K562 (cell line): Measurements from ENCODE around the gene BDNF. TPM values are rescaled to one million over a fixed set of nuclear protein-coding genes. Genes with fewer than 3 reads are reported as not detected.

Experiments used
- ATAC-seq: fragments of 200-7000 bp; cut with Tn5 transposase; 3 replicates; pipeline ENCODE4 v1.9.1; 2020; ENCODE audit warnings: moderate library complexity
- BruUV-seq: library from RNA; stranded (reverse); fragments of 400-500 nt; replicated peaks from 2 replicates; lab custom pipeline; 2021; lab: Mats Ljungman, UMichigan
- CTCF ChIA-PET: fragments of 300-600 bp; formaldehyde crosslinking; extraction: SDS; loops from one replicate; lab custom pipeline; 2021; ENCODE audit warnings: low intra/inter-chr PET ratio; lab: Yijun Ruan, JAX
- POLR2A ChIA-PET: fragments of 300-600, 350-650 bp; sonication (Branson Sonifier 250); formaldehyde crosslinking; extraction: SDS; loops from one replicate; lab custom pipeline; 2021; ENCODE audit warnings: antibody characterized with exemption, inconsistent platforms; lab: Yijun Ruan, JAX
- DNase-seq, 4 experiments: peaks; one replicate each; pipeline versions ENCODE4 v3.0.0 to v3.0.0-alpha.2; 2011 to 2018; ENCODE audit warnings: low spot score in 3 of 4, mixed read lengths in 3 of 4; ENCODE audit errors: extremely low read depth in 1 of 4
- FAIRE-seq: peaks from 2 replicates; lab custom pipeline; 2011; peaks lifted over from hg19 to GRCh38; lab: Jason Lieb, UNC
- H2AFZ ChIP-seq: 2 replicates; pipeline ENCODE4 v1.6.0; 2011; ENCODE audit warnings: low read depth, low read length, control low read depth, inconsistent platforms
- H3K27ac ChIP-seq: fragments of 200-600 bp; 3 replicates; pipeline ENCODE4 v1.8.0; 2011; ENCODE audit warnings: low read depth, mild to moderate bottlenecking, control low read depth, inconsistent platforms, low read length, moderate library complexity, mixed read lengths; ENCODE audit errors: extremely low read depth
- H3K27me3 ChIP-seq, 2 experiments: fragments of 300-600 bp in 1 of 2; 2 replicates in 1 of 2; 3 replicates in 1 of 2; pipeline versions ENCODE4 v1.6.0 to v1.8.0; 2011; ENCODE audit warnings: inconsistent platforms in 2 of 2, low read length in 2 of 2, mild to moderate bottlenecking in 1 of 2, mixed read lengths in 1 of 2, moderate library complexity in 1 of 2; ENCODE audit not compliant: control insufficient read depth in 2 of 2, insufficient read depth in 2 of 2
- H3K36me3 ChIP-seq: fragments of 300-600 bp; 3 replicates; pipeline ENCODE4 v1.8.0; 2011; ENCODE audit warnings: mild to moderate bottlenecking, low read length, inconsistent platforms; ENCODE audit not compliant: control insufficient read depth, insufficient read depth
- H3K4me1 ChIP-seq, 2 experiments: fragments of 200-600 bp in 1 of 2; replicated peaks in 1 of 2; 2 replicates in 1 of 2; 3 replicates in 1 of 2; pipeline versions ENCODE4 v1.5.1 to v1.8.0; 2011; ENCODE audit warnings: inconsistent platforms in 2 of 2, low read length in 2 of 2, mild to moderate bottlenecking in 1 of 2, mixed read lengths in 1 of 2, moderate library complexity in 1 of 2; ENCODE audit not compliant: control insufficient read depth in 2 of 2, insufficient read depth in 2 of 2
- H3K4me2 ChIP-seq: 2 replicates; pipeline ENCODE4 v1.6.1; 2011; ENCODE audit warnings: low read length, control low read depth, inconsistent platforms, mixed read lengths; ENCODE audit not compliant: insufficient read depth
- H3K4me3 ChIP-seq: fragments of 200-600 bp; sonication (generic), shearing (Covaris generic); 2 replicates; pipeline ENCODE4 v1.5.1; 2016; ENCODE audit warnings: control low read depth, inconsistent platforms
- H3K79me2 ChIP-seq: fragments of 200-600 bp; 3 replicates; pipeline ENCODE4 v1.8.0; 2011; ENCODE audit warnings: low read length, inconsistent platforms; ENCODE audit not compliant: control insufficient read depth, insufficient read depth
- H3K9ac ChIP-seq, 2 experiments: 2 replicates each; pipeline versions ENCODE4 v1.6.0 to v1.6.1; 2011; ENCODE audit warnings: low read depth in 2 of 2, low read length in 2 of 2, control low read depth in 1 of 2, inconsistent platforms in 1 of 2, mild to moderate bottlenecking in 1 of 2, mixed read lengths in 1 of 2; ENCODE audit not compliant: insufficient read depth in 1 of 2
- H3K9me1 ChIP-seq: one replicate; pipeline ENCODE4 v1.6.0; 2011; ENCODE audit warnings: inconsistent platforms, mild to moderate bottlenecking, low read length, moderate library complexity; ENCODE audit not compliant: control insufficient read depth, insufficient read depth
- H3K9me3 ChIP-seq: replicated peaks from 2 replicates; pipeline ENCODE4 v1.5.1; 2011; ENCODE audit warnings: low read depth, low read length, inconsistent platforms; ENCODE audit not compliant: control insufficient read depth, insufficient read depth
- H4K20me1 ChIP-seq: replicated peaks from 2 replicates; pipeline ENCODE4 v1.6.1; 2011; ENCODE audit warnings: low read length, inconsistent platforms, mixed read lengths; ENCODE audit not compliant: control insufficient read depth, insufficient read depth
- HNRNPUL1 ChIP-seq: fragments of 200-400 bp; formaldehyde crosslinking; IDR thresholded peaks from 2 replicates; pipeline ENCODE4 v1.6.1; 2017; ENCODE audit warnings: low read length
- PHTF2 ChIP-seq: fragments of 250-450 bp; sonication (Bioruptor Pico); IDR thresholded peaks from 2 replicates; pipeline ENCODE4 v1.5.0; 2021; ENCODE audit warnings: mild to moderate bottlenecking
- RNF2 ChIP-seq: sonication (generic); IDR thresholded peaks from 2 replicates; pipeline ENCODE4 v1.6.1; 2016
- SETDB1 ChIP-seq: IDR thresholded peaks from one replicate; pipeline ENCODE4 v1.6.1; 2012; ENCODE audit warnings: low read length, control low read depth, inconsistent platforms
- TCF7L2 ChIP-seq: fragments of 150-350 bp; IDR thresholded peaks from 2 replicates; pipeline ENCODE4 v1.6.1; 2016; ENCODE audit warnings: low read depth, mild to moderate bottlenecking, low read length, moderate library complexity
- ZNF12 ChIP-seq: sonication (generic); formaldehyde crosslinking; IDR thresholded peaks from 2 replicates; pipeline ENCODE4 v1.4.0; 2020; ENCODE audit warnings: mild to moderate bottlenecking, missing genetic modification reagents
- ZNF165 ChIP-seq: fragments of 250-450 bp; sonication (Bioruptor Pico); IDR thresholded peaks from 2 replicates; pipeline ENCODE4 v1.4.0; 2020; ENCODE audit warnings: borderline replicate concordance
- ZNF224 ChIP-seq: sonication (generic); formaldehyde crosslinking; IDR thresholded peaks from 2 replicates; pipeline ENCODE4 v1.8.0; 2022; ENCODE audit warnings: mild to moderate bottlenecking, missing genetic modification reagents
- ZNF316 ChIP-seq: fragments of 450-650 bp; IDR thresholded peaks from 2 replicates; pipeline ENCODE4 v1.6.1; 2016
- ZNF354B ChIP-seq: fragments of 250-450 bp; sonication (Bioruptor Pico); IDR thresholded peaks from 2 replicates; pipeline ENCODE4 v1.4.0; 2020
- WGBS: fragments of 100-300 bp; shearing (Covaris generic); methylation state at CpG from one replicate; pipeline ENCODE4 v1.1.6; 2016; ENCODE audit warnings: low coverage, mixed read lengths; ENCODE audit not compliant: insufficient coverage; ENCODE audit errors: missing lambda C conversion rate; 5-methylcytosine and 5-hydroxymethylcytosine counted together
- in situ Hi-C: fragments of 300-500 bp; cut with MboI; formaldehyde crosslinking; loops from 4 replicates; pipeline ENCODE4 v1.15.0; 2018; ENCODE audit warnings: inconsistent platforms, mixed read lengths
- intact Hi-C: fragments of 100-400 bp; cut with micrococcal nuclease; formaldehyde crosslinking; loops from 2 replicates; pipeline ENCODE4 v1.14.2; 2022
- polyA plus RNA-seq, 8 experiments: library from polyadenylated mRNA; depleted of rRNA in 4 of 8; stranded (reverse) in 5 of 8; unstranded in 3 of 8; fragments of >200 nt; fragmentation: Nextera tagmentation in 2 of 8; fragmentation: Illumina TruSeq in 1 of 8; extraction: Ambion mirVana in 2 of 8; extraction: Trizol in 1 of 8; gene quantifications; 2 replicates each; pipeline versions ENCODE4 v1.2.1 to v1.2.3, GENCODE V29; 2011 to 2014; ENCODE audit warnings: inconsistent platforms in 1 of 8, missing spikeins in 1 of 8
- total RNA-seq, 7 experiments: library from RNA; depleted of rRNA in 6 of 7; stranded (reverse); fragments of >200 nt in 6 of 7; fragmentation: Illumina TruSeq in 2 of 7; extraction: Trizol in 2 of 7; gene quantifications; 2 replicates each; pipeline versions ENCODE4 v1.2.1 to v1.2.3, GENCODE V29; 2011 to 2021; ENCODE audit warnings: low replicate concordance in 1 of 7
- TF ChIP-seq, protein P1 (sequence below), 2 experiments: fragments of 150-350 bp in 1 of 2; IDR thresholded peaks; 2 replicates each; pipeline ENCODE4 v1.6.1; 2012 to 2016; ENCODE audit warnings: low read depth in 2 of 2, low read length in 2 of 2, mild to moderate bottlenecking in 1 of 2, moderate library complexity in 1 of 2
- TF ChIP-seq, protein P2 (sequence below): sonication (generic); formaldehyde crosslinking; IDR thresholded peaks from 2 replicates; pipeline ENCODE4 v1.9.0; 2022; ENCODE audit warnings: mild to moderate bottlenecking, missing genetic modification reagents
- TF ChIP-seq, protein P3 (sequence below): sonication (generic); formaldehyde crosslinking; IDR thresholded peaks from 2 replicates; pipeline ENCODE4 v1.8.1; 2023; ENCODE audit warnings: mild to moderate bottlenecking, missing genetic modification reagents

The BDNF gene
- total and polyA plus RNA-seq, 9 of the 15 experiments (the other 6 are each of a cell fraction or from before 2014, with no cell fraction given), result 0.04 TPM; not detected in 8

DNA sequence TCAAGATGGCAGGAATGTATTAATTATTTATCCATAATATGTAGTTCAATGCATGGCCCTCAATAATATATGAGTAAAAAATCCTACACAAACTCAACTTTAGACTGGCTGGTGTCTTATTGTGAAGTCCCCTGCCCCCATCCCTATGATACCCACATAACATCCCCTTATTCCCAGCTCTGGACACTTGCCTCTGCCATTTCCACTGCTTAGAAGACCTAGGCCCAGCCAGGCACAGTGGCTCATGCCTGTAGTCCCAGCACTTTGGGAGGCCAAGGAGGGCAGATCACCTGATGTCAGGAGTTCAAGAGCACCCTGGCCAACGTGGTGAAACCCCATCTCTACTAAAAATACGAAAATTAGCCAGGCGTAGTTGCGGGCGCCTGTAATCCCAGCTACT, 84.4 kb downstream of the BDNF start:
- Histone ChIP-seq H3K4me3 (no peak overlapping the region), H3K27ac (no peak overlapping the region), H3K9me1 (no peaks in the 10 kb centered on the region), H3K4me1 (no peaks in the 10 kb centered on the region), H3K4me2 (no peak overlapping the region), H3K79me2 (no peaks in the 10 kb centered on the region), H4K20me1 (no peaks in the 10 kb centered on the region), H3K27me3 (no peaks in the 10 kb centered on the region), H3K9ac (no peak overlapping the region), H3K9me3 (no peaks in the 10 kb centered on the region), H2AFZ (no peak overlapping the region), H3K36me3 (no peaks in the 10 kb centered on the region)
- BruUV-seq, result no TSS peak
- in situ Hi-C loops (no loop called here), intact Hi-C loops (no loop called here)
- TF ChIP-seq, protein P1, sequence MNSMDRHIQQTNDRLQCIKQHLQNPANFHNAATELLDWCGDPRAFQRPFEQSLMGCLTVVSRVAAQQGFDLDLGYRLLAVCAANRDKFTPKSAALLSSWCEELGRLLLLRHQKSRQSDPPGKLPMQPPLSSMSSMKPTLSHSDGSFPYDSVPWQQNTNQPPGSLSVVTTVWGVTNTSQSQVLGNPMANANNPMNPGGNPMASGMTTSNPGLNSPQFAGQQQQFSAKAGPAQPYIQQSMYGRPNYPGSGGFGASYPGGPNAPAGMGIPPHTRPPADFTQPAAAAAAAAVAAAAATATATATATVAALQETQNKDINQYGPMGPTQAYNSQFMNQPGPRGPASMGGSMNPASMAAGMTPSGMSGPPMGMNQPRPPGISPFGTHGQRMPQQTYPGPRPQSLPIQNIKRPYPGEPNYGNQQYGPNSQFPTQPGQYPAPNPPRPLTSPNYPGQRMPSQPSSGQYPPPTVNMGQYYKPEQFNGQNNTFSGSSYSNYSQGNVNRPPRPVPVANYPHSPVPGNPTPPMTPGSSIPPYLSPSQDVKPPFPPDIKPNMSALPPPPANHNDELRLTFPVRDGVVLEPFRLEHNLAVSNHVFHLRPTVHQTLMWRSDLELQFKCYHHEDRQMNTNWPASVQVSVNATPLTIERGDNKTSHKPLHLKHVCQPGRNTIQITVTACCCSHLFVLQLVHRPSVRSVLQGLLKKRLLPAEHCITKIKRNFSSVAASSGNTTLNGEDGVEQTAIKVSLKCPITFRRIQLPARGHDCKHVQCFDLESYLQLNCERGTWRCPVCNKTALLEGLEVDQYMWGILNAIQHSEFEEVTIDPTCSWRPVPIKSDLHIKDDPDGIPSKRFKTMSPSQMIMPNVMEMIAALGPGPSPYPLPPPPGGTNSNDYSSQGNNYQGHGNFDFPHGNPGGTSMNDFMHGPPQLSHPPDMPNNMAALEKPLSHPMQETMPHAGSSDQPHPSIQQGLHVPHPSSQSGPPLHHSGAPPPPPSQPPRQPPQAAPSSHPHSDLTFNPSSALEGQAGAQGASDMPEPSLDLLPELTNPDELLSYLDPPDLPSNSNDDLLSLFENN (IDR thresholded peaks at IDR 0.05; ENCODE audit: low read depth in 2 of 2, low read length in 2 of 2), result no peak
- POLR2A ChIA-PET, result no interaction called here
- CTCF ChIA-PET, result no interaction called here
- ATAC-seq (no peak), FAIRE-seq (no peak), DNase-seq (no peak)
- 3% methylated on average over 5 of the region's 5 CpGs for WGBS

DNA sequence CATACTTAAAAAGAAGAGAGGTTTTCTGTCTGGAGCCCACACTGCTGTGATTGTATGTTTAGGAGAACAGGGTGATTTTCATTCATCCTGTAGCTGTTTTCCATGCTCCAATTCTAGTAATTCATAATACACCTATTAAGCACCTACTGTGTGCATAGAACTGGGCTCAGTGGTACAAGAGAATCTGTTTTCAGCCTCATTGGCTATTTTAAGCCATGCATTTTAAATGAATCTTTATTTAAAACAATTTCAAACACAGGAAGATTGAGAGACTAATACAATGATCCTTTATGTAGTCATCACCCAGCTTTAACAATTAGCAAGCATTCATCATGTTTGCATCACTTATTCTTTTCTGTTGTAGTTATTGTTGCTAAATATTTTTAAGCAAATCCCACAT, 86.2 kb downstream of the BDNF start:
- no peaks in the 10 kb centered on the region for H3K27me3 ChIP-seq
- no peaks in the 10 kb centered on the region for H3K79me2 ChIP-seq
- in situ Hi-C loops (no loop called here), intact Hi-C loops (no loop called here)
- H3K4me2 ChIP-seq, result no peak overlapping the region
- no peaks in the 10 kb centered on the region for H3K4me1 ChIP-seq
- H3K9me1 ChIP-seq, result no peaks in the 10 kb centered on the region
- H3K9ac ChIP-seq, result no peak overlapping the region
- no peaks in the 10 kb centered on the region for H4K20me1 ChIP-seq
- no peak for FAIRE-seq
- H3K36me3 ChIP-seq, result no peaks in the 10 kb centered on the region
- H2AFZ ChIP-seq, result no peak overlapping the region
- ChIA-PET POLR2A (no interaction called here), CTCF (no interaction called here)
- no peak overlapping the region for H3K4me3 ChIP-seq
- no peak overlapping the region for H3K27ac ChIP-seq
- ATAC-seq, result no peak
- no peaks in the 10 kb centered on the region for H3K9me3 ChIP-seq
- no peak for DNase-seq
- BruUV-seq, result no TSS peak
- TF ChIP-seq, protein P2, sequence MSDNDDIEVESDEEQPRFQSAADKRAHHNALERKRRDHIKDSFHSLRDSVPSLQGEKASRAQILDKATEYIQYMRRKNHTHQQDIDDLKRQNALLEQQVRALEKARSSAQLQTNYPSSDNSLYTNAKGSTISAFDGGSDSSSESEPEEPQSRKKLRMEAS (CRISPR knock-in tag), result no peak
- no peak for TF ChIP-seq TCF7L2
- no peak for TF ChIP-seq SETDB1
- TF ChIP-seq PHTF2 (CRISPR knock-in tag), result no peak
- no peak for TF ChIP-seq ZNF12 (CRISPR knock-in tag)
- no peak for TF ChIP-seq RNF2
- TF ChIP-seq ZNF165 (CRISPR knock-in tag), result no peak
- no peak for TF ChIP-seq HNRNPUL1
- TF ChIP-seq ZNF354B (CRISPR knock-in tag), result no peak
- TF ChIP-seq, protein P3, sequence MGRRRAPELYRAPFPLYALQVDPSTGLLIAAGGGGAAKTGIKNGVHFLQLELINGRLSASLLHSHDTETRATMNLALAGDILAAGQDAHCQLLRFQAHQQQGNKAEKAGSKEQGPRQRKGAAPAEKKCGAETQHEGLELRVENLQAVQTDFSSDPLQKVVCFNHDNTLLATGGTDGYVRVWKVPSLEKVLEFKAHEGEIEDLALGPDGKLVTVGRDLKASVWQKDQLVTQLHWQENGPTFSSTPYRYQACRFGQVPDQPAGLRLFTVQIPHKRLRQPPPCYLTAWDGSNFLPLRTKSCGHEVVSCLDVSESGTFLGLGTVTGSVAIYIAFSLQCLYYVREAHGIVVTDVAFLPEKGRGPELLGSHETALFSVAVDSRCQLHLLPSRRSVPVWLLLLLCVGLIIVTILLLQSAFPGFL (CRISPR knock-in tag), result no peak
- TF ChIP-seq ZNF316, result no peak
- TF ChIP-seq ZNF224 (CRISPR knock-in tag), result no peak
